HCT116 (cell line): ENCODE data around the gene SLF1.
A peak's percentile ranks its signal among the peaks of the same experiment; 100 is the strongest.

Experiments
- CTCF ChIP-seq, 3 experiments: fragments of 200-600 bp in 1 of 3; sonication (generic) in 1 of 3; IDR thresholded peaks in 2 of 3; conservative IDR thresholded peaks in 1 of 3; 2 replicates each; pipeline ENCODE4 v1.5.1; 2012 to 2017; ENCODE audit warnings: low read depth in 2 of 3, low read length in 2 of 3, antibody characterized with exemption in 1 of 3, borderline replicate concordance in 1 of 3, control low read depth in 1 of 3, mild to moderate bottlenecking in 1 of 3, mixed read lengths in 1 of 3, mixed run types in 1 of 3, moderate library complexity in 1 of 3; ENCODE audit not compliant: insufficient read depth in 1 of 3
- EZH2 ChIP-seq: fragments of 200-600 bp; sonication (generic); IDR thresholded peaks from 2 replicates; pipeline ENCODE4 v1.6.1; 2017; ENCODE audit warnings: antibody characterized with exemption, mixed run types
- POLR2A ChIP-seq: IDR thresholded peaks from 2 replicates; pipeline ENCODE4 v1.7.0; 2011; ENCODE audit warnings: borderline replicate concordance; ENCODE audit not compliant: insufficient read depth, insufficient read length; ENCODE audit errors: extremely low read depth
- POLR2AphosphoS5 ChIP-seq: IDR thresholded peaks from 2 replicates; pipeline ENCODE4 v1.6.1; 2011; ENCODE audit warnings: mild to moderate bottlenecking, low read depth, low read length, moderate library complexity
- SIN3A ChIP-seq: IDR thresholded peaks from 2 replicates; pipeline ENCODE4 v1.6.1; 2012; ENCODE audit warnings: low read depth
- SP1 ChIP-seq: IDR thresholded peaks from 2 replicates; pipeline ENCODE4 v1.6.1; 2012; ENCODE audit warnings: low read depth
- YY1 ChIP-seq: IDR thresholded peaks from 2 replicates; pipeline ENCODE4 v1.6.1; 2011; ENCODE audit warnings: low read length, low read depth, moderate library complexity, mild to moderate bottlenecking; ENCODE audit not compliant: insufficient replicate concordance; ENCODE audit errors: extremely low read depth
- ZNF274 ChIP-seq: fragments of 200-500 bp; sonication (Bioruptor generic); IDR thresholded peaks from 2 replicates; pipeline ENCODE4 v1.6.1; 2014; ENCODE audit warnings: mild to moderate bottlenecking, low read depth, low read length, inconsistent platforms

- TF ChIP-seq SIN3A (no peak), CTCF (IDR thresholded peaks at IDR 0.05 in 2 of 3, conservative IDR thresholded peaks at IDR 0.05 in 1 of 3; ENCODE audit: borderline replicate concordance in 1 of 3, insufficient read depth in 1 of 3, low read depth in 2 of 3, low read length in 2 of 3) (peak; percentile 31 to 51 (median 42); a peak in 5 of 6 replicates), YY1 (no peak), POLR2AphosphoS5 (no peak), POLR2A (no peak), SP1 (no peak), EZH2 (no peak), ZNF274 (no peak)
These were observed 4.9 kb upstream of the SLF1 start for GRCh38 chr5:94613583-94613982.
